WTC11 (cell line): Measurements from ENCODE around the gene EEA1. TPM values are rescaled to one million over a fixed set of nuclear protein-coding genes. Genes with fewer than 3 reads are reported as not detected.

Source experiments
- ATAC-seq: fragments of 200-7000 bp; cut with Tn5 transposase; 2 replicates; pipeline ENCODE4 v1.10.0; 2021; ENCODE audit warnings: mild to moderate bottlenecking, moderate library complexity
- Bru-seq: library from RNA; stranded (reverse); fragments of 400-500 nt; gene quantifications from one replicate; lab custom pipeline; 2021; lab: Mats Ljungman, UMichigan
- CTCF ChIA-PET: fragments of 300-600 bp; sonication (Branson Sonifier 250); formaldehyde crosslinking; loops from one replicate; lab custom pipeline; 2021; ENCODE audit warnings: antibody characterized with exemption; lab: Charles Lee
- POLR2A ChIA-PET: fragments of 350-600 bp; sonication (Branson Sonifier 250); formaldehyde crosslinking; loops from one replicate; lab custom pipeline; 2021; ENCODE audit warnings: antibody characterized with exemption; lab: Charles Lee
- DNase-seq: peaks from one replicate; pipeline ENCODE4 v3.0.0; 2021; ENCODE audit warnings: low spot score
- H3K27ac Mint-ChIP-seq: 2 replicates; pipeline ENCODE4 v1.8.0; 2021; ENCODE audit warnings: mixed read lengths
- H3K27me3 Mint-ChIP-seq: 2 replicates; pipeline ENCODE4 v1.8.0; 2021; ENCODE audit warnings: low read depth, mild to moderate bottlenecking, moderate library complexity, mixed read lengths
- H3K36me3 Mint-ChIP-seq: 2 replicates; pipeline ENCODE4 v1.8.0; 2021; ENCODE audit warnings: mixed read lengths
- H3K4me1 Mint-ChIP-seq: 2 replicates; pipeline ENCODE4 v1.8.0; 2022; ENCODE audit warnings: mixed read lengths
- H3K4me3 Mint-ChIP-seq: 2 replicates; pipeline ENCODE4 v1.8.0; 2021; ENCODE audit warnings: mild to moderate bottlenecking, moderate library complexity, mixed read lengths
- H3K9me3 Mint-ChIP-seq: 2 replicates; pipeline ENCODE4 v1.8.0; 2021; ENCODE audit warnings: mixed read lengths
- ELF4 ChIP-seq: sonication (generic); formaldehyde crosslinking; IDR thresholded peaks from 2 replicates; pipeline ENCODE4 v1.8.1; 2022; ENCODE audit warnings: low read depth, mild to moderate bottlenecking, moderate library complexity, missing genetic modification reagents
- EMX1 ChIP-seq: fragments of 250-450 bp; sonication (Bioruptor Pico); IDR thresholded peaks from 2 replicates; pipeline ENCODE4 v1.8.0; 2021; ENCODE audit warnings: mild to moderate bottlenecking
- GABPB1 ChIP-seq: sonication (generic); formaldehyde crosslinking; IDR thresholded peaks from 2 replicates; pipeline ENCODE4 v1.8.1; 2023; ENCODE audit warnings: mild to moderate bottlenecking, missing genetic modification reagents
- JAZF1 ChIP-seq: fragments of 250-450 bp; sonication (Bioruptor Pico); IDR thresholded peaks from 2 replicates; pipeline ENCODE4 v1.9.0; 2021; ENCODE audit warnings: moderate library complexity, mild to moderate bottlenecking, inconsistent platforms
- KAT7 ChIP-seq: sonication (generic); formaldehyde crosslinking; IDR thresholded peaks from 2 replicates; pipeline ENCODE4 v1.8.1; 2023; ENCODE audit warnings: missing genetic modification reagents, mild to moderate bottlenecking, borderline replicate concordance
- NR2C2 ChIP-seq: sonication (generic); formaldehyde crosslinking; IDR thresholded peaks from 2 replicates; pipeline ENCODE4 v1.8.0; 2022; ENCODE audit warnings: mild to moderate bottlenecking, missing genetic modification reagents
- TEAD4 ChIP-seq: sonication (generic); formaldehyde crosslinking; IDR thresholded peaks from 2 replicates; pipeline ENCODE4 v1.8.0; 2022; ENCODE audit warnings: mild to moderate bottlenecking, missing genetic modification reagents
- ZNF121 ChIP-seq: sonication (generic); formaldehyde crosslinking; IDR thresholded peaks from 2 replicates; pipeline ENCODE4 v1.8.0; 2023; ENCODE audit warnings: missing genetic modification reagents
- long read RNA-seq, 3 experiments: library from RNA in 1 of 3; library from capped mRNA in 1 of 3; library from polyadenylated mRNA in 1 of 3; unstranded in 2 of 3; stranded (forward) in 1 of 3; transcript quantifications; one replicate each; pipeline ENCODE4 v2.0.0, GENCODE V29; 2021
- total RNA-seq: library from RNA; stranded (reverse); gene quantifications from 3 replicates; pipeline ENCODE4 v1.2.3, GENCODE V29; 2021
- TF ChIP-seq, protein P1 (sequence below): sonication (generic); formaldehyde crosslinking; IDR thresholded peaks from 2 replicates; pipeline ENCODE4 v1.8.0; 2022; ENCODE audit warnings: mild to moderate bottlenecking, missing genetic modification reagents
- TF ChIP-seq, protein P2 (sequence below): sonication (generic); formaldehyde crosslinking; IDR thresholded peaks from 2 replicates; pipeline ENCODE4 v1.8.1; 2022; ENCODE audit warnings: mild to moderate bottlenecking, moderate library complexity, missing genetic modification reagents
- TF ChIP-seq, protein P3 (sequence below): fragments of 250-450 bp; sonication (Bioruptor Pico); conservative IDR thresholded peaks from 2 replicates; pipeline ENCODE4 v1.9.0; 2021; ENCODE audit warnings: mild to moderate bottlenecking
- TF ChIP-seq, protein P4 (sequence below): fragments of 250-450 bp; sonication (Bioruptor Pico); IDR thresholded peaks from 2 replicates; pipeline ENCODE4 v1.8.0; 2021; ENCODE audit warnings: mild to moderate bottlenecking
- TF ChIP-seq, protein P5 (sequence below): sonication (generic); formaldehyde crosslinking; IDR thresholded peaks from 2 replicates; pipeline ENCODE4 v1.8.0; 2022; ENCODE audit warnings: missing genetic modification reagents
- TF ChIP-seq, protein P6 (sequence below): sonication (generic); formaldehyde crosslinking; IDR thresholded peaks from 2 replicates; pipeline ENCODE4 v1.8.0; 2023; ENCODE audit warnings: missing genetic modification reagents
- TF ChIP-seq, protein P7 (sequence below): sonication (generic); formaldehyde crosslinking; IDR thresholded peaks from 2 replicates; pipeline ENCODE4 v1.8.0; 2023; ENCODE audit warnings: mild to moderate bottlenecking, missing genetic modification reagents
- TF ChIP-seq, protein P8 (sequence below): sonication (generic); formaldehyde crosslinking; IDR thresholded peaks from 2 replicates; pipeline ENCODE4 v1.8.1; 2023; ENCODE audit warnings: mild to moderate bottlenecking, missing genetic modification reagents
- TF ChIP-seq, protein P9 (sequence below): sonication (generic); formaldehyde crosslinking; IDR thresholded peaks from 2 replicates; pipeline ENCODE4 v1.8.1; 2023; ENCODE audit warnings: mild to moderate bottlenecking, missing genetic modification reagents

The EEA1 gene
- total RNA-seq = 16.3 to 20.3 TPM (median 17.8 TPM) in 3 replicates
- Bru-seq, nascent RNA = percentile 70 among the genes with signal in this experiment
- long read RNA-seq, experiment 1, full-length matches to known transcripts = 31 of 67 reads
- long read RNA-seq, experiment 1, partial matches to known transcripts = 27 of 67 reads
- long read RNA-seq, experiment 1, other reads (novel, unspliced or antisense) = 9 of 67 reads
- long read RNA-seq, experiment 2, full-length matches to known transcripts = 1 of 23 reads
- long read RNA-seq, experiment 2, partial matches to known transcripts = 3 of 23 reads
- long read RNA-seq, experiment 2, other reads (novel, unspliced or antisense) = 19 of 23 reads
- long read RNA-seq, experiment 3, partial matches to known transcripts = 1 of 1 reads
- long read RNA-seq, experiment 3, other reads (novel, unspliced or antisense) = 0 of 1 reads

DNA sequence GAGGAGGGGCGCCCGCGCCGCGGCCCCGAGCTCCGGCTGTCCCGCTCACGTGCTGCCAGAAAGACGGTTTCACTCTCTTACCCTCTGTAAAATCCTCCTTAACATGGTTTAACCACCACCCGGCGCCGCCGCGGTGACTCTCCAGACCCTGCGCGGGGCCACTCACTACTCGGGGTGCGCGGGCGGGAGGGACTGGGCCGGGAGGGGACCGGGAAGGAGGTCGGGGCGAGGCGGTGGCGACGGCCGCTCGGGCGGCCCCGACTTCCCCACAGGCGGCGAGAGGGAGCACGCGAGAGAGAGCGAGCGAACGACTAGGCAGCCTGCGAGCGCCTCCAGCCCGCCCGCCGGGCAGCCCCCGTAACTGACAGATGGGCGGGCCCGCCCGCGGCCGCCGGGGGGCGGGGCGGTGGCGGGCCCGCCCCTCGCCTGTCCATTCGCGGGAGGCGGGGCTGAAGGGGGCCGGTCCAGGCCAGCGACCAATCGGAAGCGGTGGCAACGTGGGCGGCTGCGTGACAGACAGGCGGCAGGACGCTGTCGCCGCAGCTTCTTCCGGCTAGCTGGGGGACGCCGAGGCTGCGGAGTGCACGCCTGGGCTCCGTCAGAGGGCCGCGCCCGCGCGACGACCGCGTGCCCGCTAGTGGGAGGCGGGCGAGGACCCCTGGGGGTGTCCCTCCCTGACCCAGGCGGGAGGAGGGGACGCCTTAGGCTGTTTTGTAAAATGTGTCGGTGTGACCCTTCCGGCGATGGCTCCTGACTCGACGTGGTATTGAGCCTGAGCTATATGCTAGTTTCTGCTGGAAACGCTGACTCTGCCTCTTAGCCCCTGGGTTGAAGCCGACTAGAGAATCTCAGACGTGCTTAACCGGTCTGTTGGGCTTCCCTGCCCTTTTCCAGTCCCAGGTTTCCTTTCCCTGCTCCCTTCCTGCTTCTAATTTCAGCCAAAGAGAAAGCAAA lies at the start of gene EEA1:
EEA1 (minus strand) TSS at position 334 of the 954 bp plus-strand sequence; CDS start at position 105, 229 bp downstream.
- ATAC-seq (peak; percentile 92), DNase-seq (peak; percentile 95)
- peak within 1 kb of the TSS; percentile 79 for H3K4me3 Mint-ChIP-seq
- ChIA-PET CTCF (interaction anchor here (0.6 to 1.2 kb wide), 2 partner anchors 58 to 490 kb away, joined by 3 to 5 read pairs; no protein-coding TSS in a partner anchor), POLR2A (interaction anchor here (0.6 to 1.4 kb wide), 4 partner anchors 102 to 1565 kb away, joined by 3 to 5 read pairs (median 4); partner anchors contain the start of gene BTG1)
- H3K4me1 Mint-ChIP-seq = peaks cover 57% of the 10 kb centered on the region
- no peaks in the 10 kb centered on the region for H3K36me3 Mint-ChIP-seq
- H3K27ac Mint-ChIP-seq = peak within 1 kb of the TSS; percentile 98
- H3K27me3 Mint-ChIP-seq = no peaks in the 10 kb centered on the region
- H3K9me3 Mint-ChIP-seq = no peaks in the 10 kb centered on the region
- TF ChIP-seq ELF4 (CRISPR knock-in tag) = no peak
- TF ChIP-seq TEAD4 (CRISPR knock-in tag) = no peak
- TF ChIP-seq, protein P1, sequence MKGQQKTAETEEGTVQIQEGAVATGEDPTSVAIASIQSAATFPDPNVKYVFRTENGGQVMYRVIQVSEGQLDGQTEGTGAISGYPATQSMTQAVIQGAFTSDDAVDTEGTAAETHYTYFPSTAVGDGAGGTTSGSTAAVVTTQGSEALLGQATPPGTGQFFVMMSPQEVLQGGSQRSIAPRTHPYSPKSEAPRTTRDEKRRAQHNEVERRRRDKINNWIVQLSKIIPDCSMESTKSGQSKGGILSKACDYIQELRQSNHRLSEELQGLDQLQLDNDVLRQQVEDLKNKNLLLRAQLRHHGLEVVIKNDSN (CRISPR knock-in tag) = peak; percentile 55; the same call in 1 of the 2 replicates
- TF ChIP-seq, protein P2, sequence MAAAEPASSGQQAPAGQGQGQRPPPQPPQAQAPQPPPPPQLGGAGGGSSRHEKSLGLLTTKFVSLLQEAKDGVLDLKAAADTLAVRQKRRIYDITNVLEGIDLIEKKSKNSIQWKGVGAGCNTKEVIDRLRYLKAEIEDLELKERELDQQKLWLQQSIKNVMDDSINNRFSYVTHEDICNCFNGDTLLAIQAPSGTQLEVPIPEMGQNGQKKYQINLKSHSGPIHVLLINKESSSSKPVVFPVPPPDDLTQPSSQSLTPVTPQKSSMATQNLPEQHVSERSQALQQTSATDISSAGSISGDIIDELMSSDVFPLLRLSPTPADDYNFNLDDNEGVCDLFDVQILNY (CRISPR knock-in tag) = 0 out of 2 replicates have a peak, but pooled peaks have one; percentile 77
- peak; percentile 74 for TF ChIP-seq GABPB1
- TF ChIP-seq, protein P3, sequence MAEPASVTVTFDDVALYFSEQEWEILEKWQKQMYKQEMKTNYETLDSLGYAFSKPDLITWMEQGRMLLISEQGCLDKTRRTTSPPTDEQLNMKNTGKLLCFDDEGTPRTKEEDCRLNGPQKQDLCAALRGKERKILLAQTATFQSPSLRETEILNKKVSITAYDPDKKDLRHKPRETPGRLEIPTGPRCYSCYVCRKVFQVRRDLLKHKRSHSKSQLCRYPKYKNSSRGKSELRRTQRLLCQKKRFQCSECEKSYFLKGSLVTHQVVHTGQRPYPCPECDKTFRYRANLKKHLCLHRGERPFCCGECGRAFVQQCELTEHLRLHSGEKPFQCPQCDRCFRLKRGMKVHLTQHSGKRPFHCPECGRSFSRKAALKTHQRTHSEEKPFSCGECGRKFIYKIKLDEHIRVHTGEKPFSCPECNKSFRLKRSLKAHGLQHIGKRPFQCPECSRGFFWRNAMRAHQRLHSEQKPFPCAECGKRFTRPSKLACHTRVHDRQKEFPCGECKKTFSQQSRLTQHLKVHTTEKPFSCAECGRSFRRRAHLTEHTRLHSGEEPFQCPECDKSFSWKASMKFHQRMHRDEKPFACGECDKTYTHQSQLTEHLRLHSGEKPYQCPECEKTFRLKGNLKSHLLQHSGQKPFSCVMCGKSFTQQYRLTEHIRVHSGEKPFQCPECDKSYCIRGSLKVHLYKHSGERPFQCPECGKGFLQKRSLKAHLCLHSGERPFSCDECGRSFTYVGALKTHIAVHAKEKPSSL (CRISPR knock-in tag) = no peak
- TF ChIP-seq, protein P4, sequence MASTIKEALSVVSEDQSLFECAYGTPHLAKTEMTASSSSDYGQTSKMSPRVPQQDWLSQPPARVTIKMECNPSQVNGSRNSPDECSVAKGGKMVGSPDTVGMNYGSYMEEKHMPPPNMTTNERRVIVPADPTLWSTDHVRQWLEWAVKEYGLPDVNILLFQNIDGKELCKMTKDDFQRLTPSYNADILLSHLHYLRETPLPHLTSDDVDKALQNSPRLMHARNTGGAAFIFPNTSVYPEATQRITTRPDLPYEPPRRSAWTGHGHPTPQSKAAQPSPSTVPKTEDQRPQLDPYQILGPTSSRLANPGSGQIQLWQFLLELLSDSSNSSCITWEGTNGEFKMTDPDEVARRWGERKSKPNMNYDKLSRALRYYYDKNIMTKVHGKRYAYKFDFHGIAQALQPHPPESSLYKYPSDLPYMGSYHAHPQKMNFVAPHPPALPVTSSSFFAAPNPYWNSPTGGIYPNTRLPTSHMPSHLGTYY = no peak
- TF ChIP-seq KAT7 (CRISPR knock-in tag) = 0 out of 2 replicates have a peak, but pooled peaks have one; percentile 59
- TF ChIP-seq ZNF121 (CRISPR knock-in tag) = peak; percentile 47; the same call in 1 of the 2 replicates
- TF ChIP-seq, protein P5, sequence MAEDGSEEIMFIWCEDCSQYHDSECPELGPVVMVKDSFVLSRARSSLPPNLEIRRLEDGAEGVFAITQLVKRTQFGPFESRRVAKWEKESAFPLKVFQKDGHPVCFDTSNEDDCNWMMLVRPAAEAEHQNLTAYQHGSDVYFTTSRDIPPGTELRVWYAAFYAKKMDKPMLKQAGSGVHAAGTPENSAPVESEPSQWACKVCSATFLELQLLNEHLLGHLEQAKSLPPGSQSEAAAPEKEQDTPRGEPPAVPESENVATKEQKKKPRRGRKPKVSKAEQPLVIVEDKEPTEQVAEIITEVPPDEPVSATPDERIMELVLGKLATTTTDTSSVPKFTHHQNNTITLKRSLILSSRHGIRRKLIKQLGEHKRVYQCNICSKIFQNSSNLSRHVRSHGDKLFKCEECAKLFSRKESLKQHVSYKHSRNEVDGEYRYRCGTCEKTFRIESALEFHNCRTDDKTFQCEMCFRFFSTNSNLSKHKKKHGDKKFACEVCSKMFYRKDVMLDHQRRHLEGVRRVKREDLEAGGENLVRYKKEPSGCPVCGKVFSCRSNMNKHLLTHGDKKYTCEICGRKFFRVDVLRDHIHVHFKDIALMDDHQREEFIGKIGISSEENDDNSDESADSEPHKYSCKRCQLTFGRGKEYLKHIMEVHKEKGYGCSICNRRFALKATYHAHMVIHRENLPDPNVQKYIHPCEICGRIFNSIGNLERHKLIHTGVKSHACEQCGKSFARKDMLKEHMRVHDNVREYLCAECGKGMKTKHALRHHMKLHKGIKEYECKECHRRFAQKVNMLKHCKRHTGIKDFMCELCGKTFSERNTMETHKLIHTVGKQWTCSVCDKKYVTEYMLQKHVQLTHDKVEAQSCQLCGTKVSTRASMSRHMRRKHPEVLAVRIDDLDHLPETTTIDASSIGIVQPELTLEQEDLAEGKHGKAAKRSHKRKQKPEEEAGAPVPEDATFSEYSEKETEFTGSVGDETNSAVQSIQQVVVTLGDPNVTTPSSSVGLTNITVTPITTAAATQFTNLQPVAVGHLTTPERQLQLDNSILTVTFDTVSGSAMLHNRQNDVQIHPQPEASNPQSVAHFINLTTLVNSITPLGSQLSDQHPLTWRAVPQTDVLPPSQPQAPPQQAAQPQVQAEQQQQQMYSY (CRISPR knock-in tag) = no peak
- TF ChIP-seq, protein P6, sequence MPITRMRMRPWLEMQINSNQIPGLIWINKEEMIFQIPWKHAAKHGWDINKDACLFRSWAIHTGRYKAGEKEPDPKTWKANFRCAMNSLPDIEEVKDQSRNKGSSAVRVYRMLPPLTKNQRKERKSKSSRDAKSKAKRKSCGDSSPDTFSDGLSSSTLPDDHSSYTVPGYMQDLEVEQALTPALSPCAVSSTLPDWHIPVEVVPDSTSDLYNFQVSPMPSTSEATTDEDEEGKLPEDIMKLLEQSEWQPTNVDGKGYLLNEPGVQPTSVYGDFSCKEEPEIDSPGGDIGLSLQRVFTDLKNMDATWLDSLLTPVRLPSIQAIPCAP = 0 out of 2 replicates have a peak, but pooled peaks have one; percentile 69
- TF ChIP-seq EMX1 (CRISPR knock-in tag) = no peak
- TF ChIP-seq, protein P7, sequence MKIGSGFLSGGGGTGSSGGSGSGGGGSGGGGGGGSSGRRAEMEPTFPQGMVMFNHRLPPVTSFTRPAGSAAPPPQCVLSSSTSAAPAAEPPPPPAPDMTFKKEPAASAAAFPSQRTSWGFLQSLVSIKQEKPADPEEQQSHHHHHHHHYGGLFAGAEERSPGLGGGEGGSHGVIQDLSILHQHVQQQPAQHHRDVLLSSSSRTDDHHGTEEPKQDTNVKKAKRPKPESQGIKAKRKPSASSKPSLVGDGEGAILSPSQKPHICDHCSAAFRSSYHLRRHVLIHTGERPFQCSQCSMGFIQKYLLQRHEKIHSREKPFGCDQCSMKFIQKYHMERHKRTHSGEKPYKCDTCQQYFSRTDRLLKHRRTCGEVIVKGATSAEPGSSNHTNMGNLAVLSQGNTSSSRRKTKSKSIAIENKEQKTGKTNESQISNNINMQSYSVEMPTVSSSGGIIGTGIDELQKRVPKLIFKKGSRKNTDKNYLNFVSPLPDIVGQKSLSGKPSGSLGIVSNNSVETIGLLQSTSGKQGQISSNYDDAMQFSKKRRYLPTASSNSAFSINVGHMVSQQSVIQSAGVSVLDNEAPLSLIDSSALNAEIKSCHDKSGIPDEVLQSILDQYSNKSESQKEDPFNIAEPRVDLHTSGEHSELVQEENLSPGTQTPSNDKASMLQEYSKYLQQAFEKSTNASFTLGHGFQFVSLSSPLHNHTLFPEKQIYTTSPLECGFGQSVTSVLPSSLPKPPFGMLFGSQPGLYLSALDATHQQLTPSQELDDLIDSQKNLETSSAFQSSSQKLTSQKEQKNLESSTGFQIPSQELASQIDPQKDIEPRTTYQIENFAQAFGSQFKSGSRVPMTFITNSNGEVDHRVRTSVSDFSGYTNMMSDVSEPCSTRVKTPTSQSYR (CRISPR knock-in tag) = no peak
- TF ChIP-seq, protein P8, sequence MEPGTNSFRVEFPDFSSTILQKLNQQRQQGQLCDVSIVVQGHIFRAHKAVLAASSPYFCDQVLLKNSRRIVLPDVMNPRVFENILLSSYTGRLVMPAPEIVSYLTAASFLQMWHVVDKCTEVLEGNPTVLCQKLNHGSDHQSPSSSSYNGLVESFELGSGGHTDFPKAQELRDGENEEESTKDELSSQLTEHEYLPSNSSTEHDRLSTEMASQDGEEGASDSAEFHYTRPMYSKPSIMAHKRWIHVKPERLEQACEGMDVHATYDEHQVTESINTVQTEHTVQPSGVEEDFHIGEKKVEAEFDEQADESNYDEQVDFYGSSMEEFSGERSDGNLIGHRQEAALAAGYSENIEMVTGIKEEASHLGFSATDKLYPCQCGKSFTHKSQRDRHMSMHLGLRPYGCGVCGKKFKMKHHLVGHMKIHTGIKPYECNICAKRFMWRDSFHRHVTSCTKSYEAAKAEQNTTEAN = no peak; the same call in 1 of the 2 replicates
- TF ChIP-seq, protein P9, sequence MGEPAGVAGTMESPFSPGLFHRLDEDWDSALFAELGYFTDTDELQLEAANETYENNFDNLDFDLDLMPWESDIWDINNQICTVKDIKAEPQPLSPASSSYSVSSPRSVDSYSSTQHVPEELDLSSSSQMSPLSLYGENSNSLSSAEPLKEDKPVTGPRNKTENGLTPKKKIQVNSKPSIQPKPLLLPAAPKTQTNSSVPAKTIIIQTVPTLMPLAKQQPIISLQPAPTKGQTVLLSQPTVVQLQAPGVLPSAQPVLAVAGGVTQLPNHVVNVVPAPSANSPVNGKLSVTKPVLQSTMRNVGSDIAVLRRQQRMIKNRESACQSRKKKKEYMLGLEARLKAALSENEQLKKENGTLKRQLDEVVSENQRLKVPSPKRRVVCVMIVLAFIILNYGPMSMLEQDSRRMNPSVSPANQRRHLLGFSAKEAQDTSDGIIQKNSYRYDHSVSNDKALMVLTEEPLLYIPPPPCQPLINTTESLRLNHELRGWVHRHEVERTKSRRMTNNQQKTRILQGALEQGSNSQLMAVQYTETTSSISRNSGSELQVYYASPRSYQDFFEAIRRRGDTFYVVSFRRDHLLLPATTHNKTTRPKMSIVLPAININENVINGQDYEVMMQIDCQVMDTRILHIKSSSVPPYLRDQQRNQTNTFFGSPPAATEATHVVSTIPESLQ (CRISPR knock-in tag) = no peak
- TF ChIP-seq JAZF1 (CRISPR knock-in tag) = no peak
- TF ChIP-seq NR2C2 (CRISPR knock-in tag) = no peak
